Transverse colon (tissue), 4 donors: ENCODE measurements around the gene TOMM20.

Experiments used
- EP300 ChIP-seq: sonication (generic); formaldehyde crosslinking; IDR thresholded peaks from one replicate; pipeline ENCODE4 v1.6.1; 2017; ENCODE audit warnings: antibody characterized with exemption, low read depth
- POLR2A ChIP-seq: fragments of 450-650 bp; IDR thresholded peaks from one replicate; pipeline ENCODE4 v1.6.1; 2016; ENCODE audit warnings: antibody characterized with exemption, mild to moderate bottlenecking, moderate library complexity
- POLR2AphosphoS5 ChIP-seq, 3 donors: sonication (generic); formaldehyde crosslinking; IDR thresholded peaks; one replicate each; pipeline ENCODE4 v1.6.1; 2016; ENCODE audit warnings: antibody characterized with exemption in 3 of 3
- TF ChIP-seq, protein P1 (sequence below), 5 experiments: fragments of 200-600 bp in 3 of 5; fragments of 450-650 bp in 2 of 5; sonication (generic) in 3 of 5; IDR thresholded peaks; 1 replicate in 2 of 5; 2 replicates in 3 of 5; pipeline ENCODE4 v1.5.1; 2016 to 2017; ENCODE audit warnings: antibody characterized with exemption in 5 of 5, inconsistent platforms in 3 of 5, mild to moderate bottlenecking in 2 of 5, moderate library complexity in 1 of 5

DNA sequence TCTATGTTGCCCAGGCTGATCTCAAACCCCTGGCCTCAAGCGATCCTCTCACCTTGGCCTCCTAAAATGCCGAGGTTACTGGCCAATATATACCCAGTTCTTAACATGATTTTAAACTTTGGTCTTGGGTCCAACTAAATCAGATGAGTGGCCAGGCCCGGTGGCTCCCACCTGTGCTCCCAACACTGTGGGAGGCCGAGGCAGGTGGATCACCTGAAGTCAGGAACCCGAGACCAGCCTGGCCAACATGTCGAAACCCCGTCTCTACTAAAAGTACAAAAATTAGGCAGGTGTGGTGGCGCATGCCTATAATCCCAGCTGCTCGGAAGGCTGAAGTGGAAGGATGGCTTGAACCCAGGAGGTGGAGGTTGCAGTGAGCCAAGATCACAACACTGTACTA is 29.6 kb downstream of the TOMM20 start:
- TF ChIP-seq POLR2A (no peak), POLR2AphosphoS5 (IDR thresholded peaks at IDR 0.05) (no peak), EP300 (no peak)
- TF ChIP-seq, protein P1, sequence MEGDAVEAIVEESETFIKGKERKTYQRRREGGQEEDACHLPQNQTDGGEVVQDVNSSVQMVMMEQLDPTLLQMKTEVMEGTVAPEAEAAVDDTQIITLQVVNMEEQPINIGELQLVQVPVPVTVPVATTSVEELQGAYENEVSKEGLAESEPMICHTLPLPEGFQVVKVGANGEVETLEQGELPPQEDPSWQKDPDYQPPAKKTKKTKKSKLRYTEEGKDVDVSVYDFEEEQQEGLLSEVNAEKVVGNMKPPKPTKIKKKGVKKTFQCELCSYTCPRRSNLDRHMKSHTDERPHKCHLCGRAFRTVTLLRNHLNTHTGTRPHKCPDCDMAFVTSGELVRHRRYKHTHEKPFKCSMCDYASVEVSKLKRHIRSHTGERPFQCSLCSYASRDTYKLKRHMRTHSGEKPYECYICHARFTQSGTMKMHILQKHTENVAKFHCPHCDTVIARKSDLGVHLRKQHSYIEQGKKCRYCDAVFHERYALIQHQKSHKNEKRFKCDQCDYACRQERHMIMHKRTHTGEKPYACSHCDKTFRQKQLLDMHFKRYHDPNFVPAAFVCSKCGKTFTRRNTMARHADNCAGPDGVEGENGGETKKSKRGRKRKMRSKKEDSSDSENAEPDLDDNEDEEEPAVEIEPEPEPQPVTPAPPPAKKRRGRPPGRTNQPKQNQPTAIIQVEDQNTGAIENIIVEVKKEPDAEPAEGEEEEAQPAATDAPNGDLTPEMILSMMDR (IDR thresholded peaks at IDR 0.05) = no peak
